Mesothelial cell of epicardium (in vitro differentiated cells): Measurements from ENCODE around the gene DEFB112. TPM values are rescaled to one million over a fixed set of nuclear protein-coding genes. Genes with fewer than 3 reads are reported as not detected.

ENCODE experiments used
- DNase-seq, 2 experiments: peaks; one replicate each; pipeline ENCODE4 v3.0.0; 2021; ENCODE audit warnings: low spot score in 2 of 2; ENCODE audit not compliant: unreplicated experiment in 2 of 2
- H3K27ac Mint-ChIP-seq: 2 replicates; pipeline ENCODE4 v1.8.0; 2021; ENCODE audit warnings: mixed read lengths
- H3K27me3 Mint-ChIP-seq: 2 replicates; pipeline ENCODE4 v1.8.0; 2021; ENCODE audit warnings: low read depth, mixed read lengths
- H3K36me3 Mint-ChIP-seq: 2 replicates; pipeline ENCODE4 v1.8.0; 2021; ENCODE audit warnings: mixed read lengths
- H3K4me1 Mint-ChIP-seq: 2 replicates; pipeline ENCODE4 v1.8.0; 2021; ENCODE audit warnings: mixed read lengths
- H3K4me3 Mint-ChIP-seq: 2 replicates; pipeline ENCODE4 v1.8.0; 2021; ENCODE audit warnings: mild to moderate bottlenecking, moderate library complexity, mixed read lengths
- H3K9me3 Mint-ChIP-seq: 2 replicates; pipeline ENCODE4 v1.8.0; 2021; ENCODE audit warnings: mixed read lengths
- CTCF ChIP-seq: fragments of 200-600 bp; sonication (generic); IDR thresholded peaks from one replicate; pipeline ENCODE4 v1.5.0; 2021; ENCODE audit warnings: antibody characterized with exemption; ENCODE audit not compliant: unreplicated experiment
- total RNA-seq: library from RNA; stranded (reverse); gene quantifications from 3 replicates; pipeline ENCODE4 v1.2.1, GENCODE V29; 2021

DEFB112 gene
- total RNA-seq, 1 donor from 2014 or later, result not detected

GRCh38 chr6:50003139-50003538 lies 46.6 kb downstream of the DEFB112 start:
- no peak for TF ChIP-seq CTCF
- H3K9me3 Mint-ChIP-seq, result no peaks in the 10 kb centered on the region
- no peak for DNase-seq
- no peak overlapping the region for H3K4me3 Mint-ChIP-seq
- peaks cover 2% of the 10 kb centered on the region for H3K4me1 Mint-ChIP-seq
- peaks cover 2% of the 10 kb centered on the region for H3K27me3 Mint-ChIP-seq
- no peak overlapping the region for H3K27ac Mint-ChIP-seq
- H3K36me3 Mint-ChIP-seq, result no peaks in the 10 kb centered on the region

- Mint-ChIP-seq H3K9me3 (no peaks in the 10 kb centered on the region), H3K27ac (no peak overlapping the region), H3K27me3 (peaks cover 2% of the 10 kb centered on the region), H3K4me1 (no peaks in the 10 kb centered on the region), H3K36me3 (no peaks in the 10 kb centered on the region), H3K4me3 (no peak overlapping the region)
- DNase-seq, result no peak
- TF ChIP-seq CTCF, result no peak
Observed at GRCh38 chr6:49995278-49995677, 54.5 kb downstream of the DEFB112 start.

Other genes starting within 250 kb of the DEFB112 start
- not detected in 3 replicates for gene CRISP1, start 183.4 kb downstream of the DEFB112 start, total RNA-seq
- not detected in 3 replicates for gene DEFB114, start 85.8 kb downstream of the DEFB112 start, total RNA-seq
- gene DEFB113, start 80.3 kb downstream of the DEFB112 start, total RNA-seq, result not detected in 3 replicates
- gene DEFB110, start 27.9 kb downstream of the DEFB112 start, total RNA-seq, result not detected in 3 replicates